GM12801 (cell line): ENCODE data around the gene PSD.

Experiments used
- TF ChIP-seq, protein P1 (sequence below): IDR thresholded peaks from one replicate; pipeline ENCODE4 v1.5.1; 2011; ENCODE audit warnings: control low read depth; ENCODE audit not compliant: insufficient read length; ENCODE audit errors: extremely low read depth

The PSD gene

DNA sequence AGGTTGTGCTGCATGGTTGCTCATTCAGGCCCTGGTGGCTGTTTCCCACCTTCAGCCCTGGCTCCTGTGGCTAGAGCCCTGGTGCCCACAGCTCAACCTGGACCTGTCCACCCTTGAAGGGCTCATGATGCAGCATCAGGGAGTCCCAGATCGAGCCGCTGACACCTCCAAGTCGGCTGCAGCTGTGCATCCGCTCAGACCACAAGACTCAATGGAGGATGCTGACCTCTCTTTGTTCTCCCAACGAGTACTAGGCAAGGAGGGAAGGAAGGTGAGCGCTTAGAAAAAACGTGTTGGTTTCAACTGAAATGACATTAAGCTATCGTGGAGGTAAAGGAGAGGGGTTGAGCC is 42.2 kb upstream of the PSD start:
- TF ChIP-seq, protein P1, sequence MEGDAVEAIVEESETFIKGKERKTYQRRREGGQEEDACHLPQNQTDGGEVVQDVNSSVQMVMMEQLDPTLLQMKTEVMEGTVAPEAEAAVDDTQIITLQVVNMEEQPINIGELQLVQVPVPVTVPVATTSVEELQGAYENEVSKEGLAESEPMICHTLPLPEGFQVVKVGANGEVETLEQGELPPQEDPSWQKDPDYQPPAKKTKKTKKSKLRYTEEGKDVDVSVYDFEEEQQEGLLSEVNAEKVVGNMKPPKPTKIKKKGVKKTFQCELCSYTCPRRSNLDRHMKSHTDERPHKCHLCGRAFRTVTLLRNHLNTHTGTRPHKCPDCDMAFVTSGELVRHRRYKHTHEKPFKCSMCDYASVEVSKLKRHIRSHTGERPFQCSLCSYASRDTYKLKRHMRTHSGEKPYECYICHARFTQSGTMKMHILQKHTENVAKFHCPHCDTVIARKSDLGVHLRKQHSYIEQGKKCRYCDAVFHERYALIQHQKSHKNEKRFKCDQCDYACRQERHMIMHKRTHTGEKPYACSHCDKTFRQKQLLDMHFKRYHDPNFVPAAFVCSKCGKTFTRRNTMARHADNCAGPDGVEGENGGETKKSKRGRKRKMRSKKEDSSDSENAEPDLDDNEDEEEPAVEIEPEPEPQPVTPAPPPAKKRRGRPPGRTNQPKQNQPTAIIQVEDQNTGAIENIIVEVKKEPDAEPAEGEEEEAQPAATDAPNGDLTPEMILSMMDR, result no peak

DNA sequence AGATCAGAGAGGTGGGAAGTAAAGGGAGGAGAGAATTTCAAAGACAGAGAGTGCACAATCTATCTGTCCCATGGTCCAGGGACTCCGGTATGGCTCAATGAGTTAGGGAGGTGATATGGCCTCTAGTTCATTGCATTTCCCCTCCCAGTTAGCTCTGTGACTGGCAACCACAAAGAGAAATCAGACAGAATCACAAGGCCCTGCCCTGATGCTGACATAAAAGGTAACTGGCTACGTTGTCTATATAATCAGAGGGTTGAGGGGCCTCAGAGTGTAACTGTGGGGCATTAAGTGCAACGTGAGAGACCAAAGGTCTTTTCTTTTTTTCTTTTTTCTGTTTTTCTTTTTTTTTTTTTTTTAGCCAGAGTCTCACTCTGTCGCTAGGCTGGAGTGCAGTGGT is 40.1 kb upstream of the PSD start:
- TF ChIP-seq, protein P1, result no peak

DNA sequence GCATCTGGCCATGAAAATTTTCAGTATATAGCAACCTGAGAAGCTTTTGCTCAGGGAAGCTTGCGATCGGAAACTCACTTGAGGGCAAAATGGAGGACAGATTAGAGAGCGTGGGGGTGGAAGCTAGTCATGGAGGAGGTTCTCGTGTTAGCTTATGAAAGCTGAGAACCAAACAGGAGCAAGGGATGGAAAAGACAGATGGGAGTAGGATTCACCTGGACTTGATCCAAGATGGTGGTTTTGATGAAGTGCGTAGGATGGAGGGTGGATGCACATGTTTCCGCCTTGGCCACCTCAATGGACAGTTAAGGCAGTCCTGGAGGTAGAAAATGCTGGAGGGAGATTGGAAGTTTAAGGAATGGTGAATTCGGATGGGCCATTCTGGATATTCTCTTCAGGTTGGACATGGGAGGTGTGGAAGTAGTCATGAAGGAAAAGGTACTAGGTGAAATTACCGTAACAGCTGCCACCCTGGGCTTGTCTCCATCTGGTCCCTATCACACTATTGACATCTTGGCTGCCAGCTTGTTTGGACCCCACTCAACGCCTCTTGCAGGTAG is 39.1 kb upstream of the PSD start:
- TF ChIP-seq, protein P1, result no peak

DNA sequence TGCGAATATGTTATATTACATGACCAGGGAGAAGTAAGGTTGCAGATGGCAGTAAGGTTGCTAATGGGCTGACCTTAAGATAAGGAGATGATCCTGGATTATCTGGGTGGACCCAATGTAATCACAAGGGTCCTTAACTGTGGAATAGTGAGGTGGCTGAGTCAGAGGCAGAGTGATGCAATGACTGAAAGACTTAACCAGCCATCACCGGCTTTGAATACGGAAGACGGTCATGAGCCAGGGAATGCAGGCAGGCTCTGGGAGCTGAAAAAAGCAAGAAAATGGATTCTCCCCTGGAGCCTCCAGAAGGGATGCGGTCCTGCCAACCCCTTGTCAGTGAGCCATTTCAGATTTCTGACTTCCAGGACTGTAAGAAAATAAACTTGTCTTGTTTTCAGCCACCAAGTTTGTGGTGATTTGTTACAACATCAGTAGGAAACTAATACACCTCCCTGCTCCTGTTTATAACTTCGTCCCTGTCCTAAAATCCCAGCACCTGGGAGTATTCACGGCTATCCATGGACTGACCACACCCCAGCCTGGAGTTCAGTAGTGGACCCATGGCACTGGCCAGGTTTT is 37.4 kb upstream of the PSD start:
- TF ChIP-seq, protein P1, result no peak

DNA sequence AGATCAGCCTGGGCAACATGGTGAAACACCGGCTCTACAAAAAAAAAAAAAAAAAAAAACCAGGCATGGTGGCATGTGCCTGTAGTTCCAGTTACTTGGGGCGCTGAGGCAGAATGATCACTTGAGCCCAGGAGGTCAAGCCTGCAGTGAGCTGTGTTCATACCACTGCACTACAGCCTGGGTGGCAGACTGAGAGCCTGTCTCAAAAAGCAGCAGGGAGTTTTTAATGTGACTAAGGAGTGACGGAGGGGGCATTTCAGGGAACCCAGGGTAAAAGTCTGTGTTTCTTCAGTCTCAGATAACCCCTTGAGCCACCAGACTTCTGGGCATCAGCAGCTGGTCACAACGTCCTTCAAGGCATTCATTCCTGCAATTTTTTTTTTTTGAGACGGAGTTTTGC is 34.9 kb upstream of the PSD start:
- TF ChIP-seq, protein P1, result no peak

DNA sequence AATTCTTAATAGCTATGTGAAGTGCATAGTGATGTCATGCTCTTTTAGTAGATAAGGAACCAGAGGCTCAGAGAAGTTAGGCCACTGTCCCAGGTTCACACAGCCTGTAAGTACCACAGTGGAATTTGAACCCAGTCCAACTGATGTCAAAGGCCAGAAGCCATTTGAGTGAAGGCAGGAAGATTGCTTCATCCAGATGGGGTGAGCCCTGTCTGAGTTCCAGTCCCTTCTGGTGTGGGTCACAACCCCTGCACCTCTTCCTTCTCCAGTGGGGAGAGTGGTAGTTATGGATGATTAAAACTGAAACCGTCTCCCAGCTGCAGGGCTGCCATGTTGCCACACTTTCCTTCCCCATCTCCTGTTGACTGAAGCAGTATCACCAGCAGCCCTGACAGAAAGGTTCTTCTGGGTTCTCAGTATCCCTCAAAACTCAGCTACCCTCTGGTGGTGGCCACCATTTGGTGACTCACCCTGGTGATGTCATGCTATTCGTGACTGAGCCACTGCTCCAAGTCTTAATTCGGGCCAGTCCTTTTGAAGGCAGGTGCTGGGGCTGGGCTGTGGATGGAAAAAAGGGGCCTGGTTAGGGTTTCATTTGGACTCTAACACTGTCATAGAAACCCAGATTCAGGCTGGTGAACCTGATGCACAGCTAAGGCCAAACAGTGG is 34.2 kb upstream of the PSD start:
- TF ChIP-seq, protein P1, result no peak

DNA sequence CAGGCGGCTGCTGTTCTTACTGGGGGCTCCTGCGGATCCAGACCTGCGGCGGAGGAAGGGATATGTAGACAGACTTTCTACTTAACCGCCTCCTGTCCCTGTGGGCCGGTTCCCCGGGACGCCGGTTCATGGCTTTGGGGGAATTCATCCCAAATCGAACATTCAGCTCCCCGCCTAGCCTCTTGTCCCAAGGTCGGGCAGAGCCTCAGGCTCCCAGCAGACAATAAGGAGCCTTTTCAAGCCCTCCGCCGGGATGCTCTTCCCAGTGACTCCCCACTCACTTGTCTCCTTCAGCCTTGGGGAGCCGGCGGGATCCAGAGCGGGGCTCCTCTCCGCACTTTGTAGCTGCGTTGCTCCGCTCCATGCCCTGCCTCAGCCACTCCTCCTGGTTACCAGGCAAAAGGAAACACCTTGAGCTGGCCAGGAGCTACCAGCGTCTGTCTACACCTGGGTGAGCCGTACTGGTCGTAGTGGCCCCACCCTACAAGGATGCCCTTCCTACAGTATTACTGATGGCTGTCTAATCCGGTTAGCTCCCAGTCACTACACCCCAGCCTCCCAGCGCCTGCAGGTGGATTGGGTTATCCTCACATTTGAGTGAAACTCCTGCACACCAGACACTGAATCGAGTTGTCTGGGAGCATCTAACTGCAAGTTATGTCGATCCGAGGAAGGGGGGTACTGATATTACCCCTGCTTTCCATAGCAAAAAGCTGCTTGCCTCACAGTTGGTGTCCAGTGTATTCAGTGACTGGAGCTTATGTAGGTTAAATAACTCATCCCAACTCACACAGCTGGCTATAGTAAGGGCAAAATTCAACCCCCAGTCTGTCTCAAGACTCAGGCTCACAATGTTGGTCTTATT is 32.8 kb upstream of the PSD start, which contains the start of gene C10orf95:
Gene C10orf95 (minus strand): TSS at position 439 of the 865 bp plus-strand sequence. CDS start 450 bp downstream, outside the sequence.
- TF ChIP-seq, protein P1, result no peak
